Endothelial cell of umbilical vein (primary cell): Measurements from ENCODE around the gene PMAIP1. TPM values are rescaled to one million over a fixed set of nuclear protein-coding genes. Genes with fewer than 3 reads are reported as not detected.

Experiments
- BruUV-seq: library from RNA; stranded (reverse); fragments of 400-500 nt; replicated peaks from 2 replicates; lab custom pipeline; 2021; lab: Mats Ljungman, UMichigan
- CTCF ChIA-PET: fragments of 300-600, 350-600 bp; sonication (Branson Sonifier 250); formaldehyde crosslinking; loops from one replicate; lab custom pipeline; 2021; ENCODE audit warnings: antibody characterized with exemption, inconsistent platforms; lab: Charles Lee
- POLR2A ChIA-PET: fragments of 300-600, 350-600 bp; sonication (Branson Sonifier 250); formaldehyde crosslinking; loops from one replicate; lab custom pipeline; 2021; ENCODE audit warnings: antibody characterized with exemption, inconsistent platforms; lab: Charles Lee
- DNase-seq: peaks from one replicate; pipeline ENCODE4 v3.0.0-alpha.2; 2011; ENCODE audit warnings: low read depth, low spot score
- FAIRE-seq: peaks from 2 replicates; lab custom pipeline; 2011; peaks lifted over from hg19 to GRCh38; lab: Jason Lieb, UNC
- H2AFZ ChIP-seq: 2 replicates; pipeline ENCODE4 v1.6.0; 2012; ENCODE audit warnings: low read depth, low read length, control low read depth, inconsistent platforms
- H3K27ac ChIP-seq: 2 replicates; pipeline ENCODE4 v1.5.1; 2011; ENCODE audit warnings: low read depth, mild to moderate bottlenecking, control low read depth, low read length, moderate library complexity; ENCODE audit not compliant: insufficient read depth
- H3K27me3 ChIP-seq, 2 experiments: 2 replicates each; pipeline versions ENCODE4 v1.6.0 to v1.6.1; 2011; ENCODE audit warnings: low read length in 2 of 2, mixed read lengths in 1 of 2; ENCODE audit not compliant: control insufficient read depth in 2 of 2, insufficient read depth in 2 of 2
- H3K36me3 ChIP-seq, 2 experiments: 2 replicates in 1 of 2; 3 replicates in 1 of 2; pipeline ENCODE4 v1.5.1; 2011; ENCODE audit warnings: low read length in 2 of 2, mild to moderate bottlenecking in 1 of 2, moderate library complexity in 1 of 2; ENCODE audit not compliant: control insufficient read depth in 2 of 2, insufficient read depth in 2 of 2; ENCODE audit errors: extremely low read depth in 1 of 2
- H3K4me1 ChIP-seq: 3 replicates; pipeline ENCODE4 v1.5.1; 2011; ENCODE audit warnings: mild to moderate bottlenecking, low read length; ENCODE audit not compliant: control insufficient read depth, insufficient read depth; ENCODE audit errors: extremely low read depth
- H3K4me2 ChIP-seq: 2 replicates; pipeline ENCODE4 v1.6.1; 2011; ENCODE audit warnings: low read length, control low read depth, mixed read lengths; ENCODE audit not compliant: insufficient read depth
- H3K4me3 ChIP-seq, 3 experiments: fragments of 200-600 bp in 1 of 3; sonication (generic), shearing (Covaris generic) in 1 of 3; replicated peaks in 1 of 3; 2 replicates each; pipeline ENCODE4 v1.5.1; 2011 to 2016; ENCODE audit warnings: control low read depth in 3 of 3, low read length in 3 of 3, mild to moderate bottlenecking in 2 of 3, inconsistent platforms in 1 of 3, low read depth in 1 of 3, moderate library complexity in 1 of 3; ENCODE audit not compliant: insufficient read depth in 1 of 3
- H3K79me2 ChIP-seq: 2 replicates; pipeline ENCODE4 v1.6.0; 2012; ENCODE audit warnings: low read length, inconsistent platforms; ENCODE audit not compliant: control insufficient read depth, insufficient read depth
- H3K9ac ChIP-seq: replicated peaks from 2 replicates; pipeline ENCODE3; 2011; ENCODE audit warnings: low read length, control low read depth; ENCODE audit not compliant: insufficient read depth; ENCODE audit errors: extremely low read depth
- H3K9me1 ChIP-seq: replicated peaks from 3 replicates; pipeline ENCODE4 v1.6.0; 2011; ENCODE audit warnings: mild to moderate bottlenecking, low read length; ENCODE audit not compliant: control insufficient read depth, insufficient read depth; ENCODE audit errors: extremely low read depth
- H3K9me3 ChIP-seq: replicated peaks from 2 replicates; pipeline ENCODE4 v1.5.1; 2012; ENCODE audit warnings: low read length, inconsistent platforms; ENCODE audit not compliant: control insufficient read depth, insufficient read depth
- H4K20me1 ChIP-seq: replicated peaks from 2 replicates; pipeline ENCODE3; 2011; ENCODE audit warnings: mild to moderate bottlenecking, low read length; ENCODE audit not compliant: control insufficient read depth, insufficient read depth; ENCODE audit errors: extremely low read depth
- CTCF ChIP-seq, 2 donors: IDR thresholded peaks; 1 replicate in 1 of 2; 2 replicates in 1 of 2; pipeline ENCODE4 v1.5.1; 2011; ENCODE audit warnings: low read length in 2 of 2, mild to moderate bottlenecking in 2 of 2, moderate library complexity in 2 of 2, control low read depth in 1 of 2, inconsistent platforms in 1 of 2, low read depth in 1 of 2; ENCODE audit not compliant: insufficient read depth in 1 of 2; ENCODE audit errors: extremely low read depth in 1 of 2
- JUN ChIP-seq: IDR thresholded peaks from 2 replicates; pipeline ENCODE4 v1.6.1; 2011; ENCODE audit warnings: borderline replicate concordance, low read depth; ENCODE audit not compliant: insufficient read length, insufficient read depth
- MAX ChIP-seq: IDR thresholded peaks from 2 replicates; pipeline ENCODE4 v1.6.1; 2011; ENCODE audit not compliant: insufficient read depth, insufficient read length
- MYC ChIP-seq: IDR thresholded peaks from one replicate; pipeline ENCODE4 v1.6.1; 2011; ENCODE audit warnings: mild to moderate bottlenecking, low read depth, low read length
- POLR2A ChIP-seq: IDR thresholded peaks from 2 replicates; pipeline ENCODE4 v1.6.1; 2012; ENCODE audit warnings: low read depth, mild to moderate bottlenecking, control low read depth, low read length
- dilution Hi-C: fragments of 300-500 bp; cut with MboI; formaldehyde crosslinking; loops from one replicate; pipeline ENCODE4 v1.15.0; 2019; ENCODE audit warnings: low sequenced_read_pairs; ENCODE audit not compliant: extremely low pct_ligation_motif_present
- intact Hi-C: fragments of 100-400 bp; cut with micrococcal nuclease; formaldehyde crosslinking; loops from one replicate; pipeline ENCODE4 v1.10.0; 2022
- polyA plus RNA-seq, 4 experiments: library from polyadenylated mRNA; depleted of rRNA in 3 of 4; stranded (reverse) in 3 of 4; unstranded in 1 of 4; fragments of >200 nt; gene quantifications; 2 replicates each; pipeline versions ENCODE4 v1.2.1 to v1.2.3, GENCODE V29; 2011 to 2012; ENCODE audit warnings: missing spikeins in 1 of 4
- total RNA-seq: library from RNA; stranded (reverse); gene quantifications from 2 replicates; pipeline ENCODE4 v1.2.3, GENCODE V29; 2021

PMAIP1 gene
- total and polyA plus RNA-seq, 2 donors (not counting 3 experiments of a cell fraction or from before 2014, with no cell fraction given): 7.6 to 11.9 TPM

DNA sequence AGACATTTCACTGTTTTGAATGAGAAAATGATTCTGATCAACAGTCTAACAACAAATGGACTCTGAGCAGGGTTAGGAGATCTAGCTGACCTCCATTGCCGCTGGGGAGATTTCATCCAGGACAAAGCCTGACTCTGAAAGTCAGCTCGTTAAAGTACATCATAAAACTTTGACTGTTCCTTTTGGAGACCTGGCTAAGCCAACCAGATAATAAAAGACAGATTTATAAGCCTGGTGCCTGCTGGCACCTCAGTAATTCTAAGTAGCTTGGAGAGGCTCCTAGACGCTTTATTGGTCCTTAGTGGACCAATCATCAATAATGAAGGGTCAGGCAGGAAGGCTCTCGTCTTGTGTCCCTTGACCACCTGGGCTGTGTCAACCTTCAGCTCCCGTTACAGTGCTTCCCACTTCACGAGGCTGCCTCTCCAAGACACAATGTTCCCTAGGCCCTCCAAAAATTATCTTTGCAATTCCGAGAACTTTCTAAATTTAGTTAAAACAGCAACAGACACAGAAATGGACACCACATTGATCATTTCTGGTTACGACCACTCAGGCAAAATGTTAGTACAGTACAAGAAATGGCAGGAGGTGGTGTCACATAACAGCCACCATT lies 47.9 kb upstream of the PMAIP1 start:
- Histone ChIP-seq H3K36me3 (no peaks in the 10 kb centered on the region), H3K27ac (no peak overlapping the region), H3K4me3 (no peak overlapping the region), H3K27me3 (peaks cover 0 to 5% of the 10 kb centered on the region in 2 experiments), H3K9me1 (no peaks in the 10 kb centered on the region), H3K79me2 (no peaks in the 10 kb centered on the region), H4K20me1 (no peaks in the 10 kb centered on the region), H3K4me1 (no peaks in the 10 kb centered on the region), H3K9ac (no peak overlapping the region), H3K4me2 (no peak overlapping the region), H2AFZ (no peak overlapping the region), H3K9me3 (no peaks in the 10 kb centered on the region)
- TF ChIP-seq POLR2A (no peak), JUN (no peak), MYC (no peak), CTCF (IDR thresholded peaks at IDR 0.05; ENCODE audit: extremely low read depth in 1 of 2, insufficient read depth in 1 of 2, low read depth in 1 of 2, low read length in 2 of 2) (no peak), MAX (no peak)
- DNase-seq (no peak), FAIRE-seq (no peak)
- ChIA-PET POLR2A (no interaction called here), CTCF (interaction anchor here (0.7 kb wide), 1 partner anchor 685 kb away, joined by 3 read pairs; no protein-coding TSS in a partner anchor)
- BruUV-seq: no TSS peak
- intact Hi-C loops: no loop called here
- dilution Hi-C loops: no loop called here
